SKM-1 (cell line): ENCODE results near the gene ZNF202.

ENCODE experiments used
- DNase-seq: peaks from one replicate; lab custom pipeline; 2025; ENCODE audit not compliant: unreplicated experiment; lab: John Stamatoyannopoulos, UW

Gene ZNF202

GRCh38 chr11:123684601-123685000, 56.9 kb downstream of the ZNF202 start:
- DNase-seq = no peak

- no peak for DNase-seq
Observed at GRCh38 chr11:123683428-123684170, 57.9 kb downstream of the ZNF202 start.

DNA sequence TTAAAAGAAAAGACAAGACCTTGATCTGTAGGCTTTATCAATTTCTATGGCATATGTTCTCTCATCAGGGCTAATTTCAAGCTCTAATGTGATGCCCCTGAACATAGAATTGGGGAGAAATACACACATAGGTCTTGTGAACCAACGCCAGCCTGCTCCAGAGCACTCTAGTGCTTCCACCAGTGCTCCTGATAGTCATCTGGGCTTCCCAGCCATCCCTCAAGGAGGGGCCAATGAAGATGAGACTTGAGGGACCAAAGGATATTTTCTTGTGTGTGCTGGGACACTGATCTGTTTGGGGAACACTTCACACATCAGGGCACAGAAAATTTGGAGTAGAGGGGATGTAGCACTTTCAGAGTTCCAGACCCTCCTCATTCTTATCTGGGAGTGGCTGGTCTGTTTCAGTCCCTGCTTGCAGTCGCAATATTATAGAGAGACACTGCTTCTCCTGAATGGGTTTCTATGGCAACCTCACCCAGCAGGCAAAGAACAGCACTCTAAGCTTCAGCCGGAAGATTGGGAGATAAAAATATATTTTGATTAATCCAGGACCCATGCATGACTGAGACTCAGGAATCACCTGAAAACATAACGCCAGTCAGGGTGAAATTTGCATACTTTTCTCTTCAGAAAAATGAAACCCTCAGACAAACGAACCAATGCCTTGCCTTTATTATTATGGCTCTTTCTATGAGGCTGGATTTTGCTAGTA, 58.6 kb downstream of the ZNF202 start:
- DNase-seq = no peak

DNA sequence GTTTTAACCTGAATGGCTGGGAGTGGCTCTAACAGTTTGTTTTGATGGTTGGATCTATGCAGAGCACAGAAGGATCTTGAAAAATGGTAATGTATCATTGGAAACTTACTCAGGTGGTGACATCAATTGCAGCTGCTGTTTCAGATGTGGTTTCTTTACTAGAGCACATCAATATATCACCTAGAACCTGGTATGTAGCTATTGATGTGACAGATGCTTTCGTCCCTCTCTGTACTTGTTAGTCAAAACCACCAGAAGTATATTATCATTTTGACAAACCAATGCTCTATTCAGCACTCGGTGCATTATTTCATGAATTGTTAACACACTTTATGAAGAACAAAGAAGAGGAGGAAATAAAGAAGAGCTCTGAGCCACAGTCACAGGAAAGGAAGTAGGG, 60.4 kb downstream of the ZNF202 start:
- DNase-seq = no peak

DNA sequence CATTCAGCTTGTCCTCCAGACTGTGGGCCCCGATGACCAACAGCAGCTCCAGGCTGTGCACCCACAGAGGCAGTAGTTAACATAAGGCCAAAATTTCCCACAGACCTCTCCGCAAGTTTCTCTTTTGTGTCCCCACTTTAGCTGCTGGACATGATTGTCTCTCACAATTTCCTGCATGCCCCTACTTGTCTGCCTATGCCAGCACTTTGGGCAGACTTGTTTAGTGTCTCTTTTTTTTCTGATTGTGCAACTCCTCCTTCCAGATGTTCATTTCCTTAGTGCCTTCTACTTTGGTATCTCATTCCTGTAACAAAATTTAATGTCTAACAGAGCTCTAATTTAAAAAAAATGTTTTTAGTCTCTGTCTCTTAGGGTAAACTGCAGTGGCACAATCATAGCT, 63.2 kb downstream of the ZNF202 start:
- DNase-seq = no peak

DNA sequence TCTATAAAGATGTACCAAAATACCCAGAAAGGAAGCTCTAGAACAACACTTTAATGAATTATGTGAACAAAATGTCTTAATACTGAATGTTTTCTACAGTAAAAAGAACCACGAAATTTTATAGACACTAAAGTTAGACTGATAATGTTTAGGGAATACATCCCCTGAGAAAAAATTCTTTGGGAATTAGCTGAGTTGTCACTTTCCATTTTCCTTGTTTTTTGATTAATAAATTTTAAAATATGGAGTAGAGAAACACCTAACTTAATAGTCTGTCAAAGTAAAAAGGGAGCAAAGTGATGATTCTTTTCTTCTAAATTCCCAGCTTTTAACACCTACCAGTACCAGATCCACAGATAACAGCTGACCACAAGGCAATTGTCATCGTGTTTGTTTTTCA, 64.0 kb downstream of the ZNF202 start:
- no peak for DNase-seq

GRCh38 chr11:123674297-123674696, 67.2 kb downstream of the ZNF202 start:
- DNase-seq = no peak
